Hepatocyte (in vitro differentiated cells): ENCODE data around the gene CREBBP. TPM values are rescaled to one million over a fixed set of nuclear protein-coding genes. Genes with fewer than 3 reads are reported as not detected.

Source experiments
- DNase-seq: peaks from one replicate; pipeline ENCODE4 v3.0.0-alpha.2; 2016; ENCODE audit warnings: low spot score
- H2AFZ ChIP-seq: fragments of 200-600 bp; sonication (generic); 2 replicates; pipeline ENCODE4 v1.6.0; 2016; ENCODE audit warnings: antibody characterized with exemption, mild to moderate bottlenecking
- H3K27ac ChIP-seq: fragments of 200-600 bp; sonication (generic); 2 replicates; pipeline ENCODE4 v1.5.1; 2016; ENCODE audit warnings: mild to moderate bottlenecking
- H3K27me3 ChIP-seq: fragments of 200-600 bp; sonication (generic); 2 replicates; pipeline ENCODE4 v1.6.1; 2016
- H3K36me3 ChIP-seq: fragments of 200-600 bp; sonication (generic); replicated peaks from 2 replicates; pipeline ENCODE4 v1.5.1; 2016; ENCODE audit warnings: low read depth; ENCODE audit not compliant: insufficient read depth
- H3K4me1 ChIP-seq: fragments of 200-600 bp; sonication (generic); 2 replicates; pipeline ENCODE4 v1.5.1; 2016; ENCODE audit warnings: mild to moderate bottlenecking, moderate library complexity; ENCODE audit not compliant: insufficient read depth
- H3K4me2 ChIP-seq: fragments of 200-600 bp; sonication (generic); 2 replicates; pipeline ENCODE4 v1.6.0; 2016
- H3K4me3 ChIP-seq: fragments of 200-600 bp; sonication (generic); 2 replicates; pipeline ENCODE4 v1.5.1; 2016; ENCODE audit warnings: mild to moderate bottlenecking
- H3K79me2 ChIP-seq: fragments of 200-600 bp; sonication (generic); 2 replicates; pipeline ENCODE4 v1.6.0; 2017; ENCODE audit warnings: mild to moderate bottlenecking
- H3K9me2 ChIP-seq: fragments of 200-600 bp; sonication (generic); replicated peaks from 2 replicates; pipeline ENCODE4 v1.6.0; 2017; ENCODE audit warnings: mild to moderate bottlenecking; ENCODE audit not compliant: insufficient read depth
- H3K9me3 ChIP-seq: fragments of 200-600 bp; sonication (generic); 2 replicates; pipeline ENCODE4 v1.5.1; 2016; ENCODE audit warnings: low read depth, mild to moderate bottlenecking
- H4K20me1 ChIP-seq: fragments of 200-600 bp; sonication (generic); 2 replicates; pipeline ENCODE4 v1.6.0; 2016; ENCODE audit warnings: mild to moderate bottlenecking; ENCODE audit not compliant: insufficient read depth, poor library complexity, severe bottlenecking
- CTCF ChIP-seq: fragments of 200-600 bp; sonication (generic); IDR thresholded peaks from 2 replicates; pipeline ENCODE4 v1.5.1; 2016; ENCODE audit warnings: antibody characterized with exemption, mild to moderate bottlenecking; ENCODE audit not compliant: poor library complexity
- EZH2 ChIP-seq: fragments of 200-600 bp; sonication (generic); IDR thresholded peaks from 2 replicates; pipeline ENCODE4 v1.6.1; 2016; ENCODE audit warnings: antibody characterized with exemption, mild to moderate bottlenecking, borderline replicate concordance
- EZH2phosphoT487 ChIP-seq: fragments of 200-600 bp; sonication (generic); IDR thresholded peaks from one replicate; pipeline ENCODE4 v1.6.1; 2018; ENCODE audit warnings: antibody characterized with exemption, mild to moderate bottlenecking, low read depth, moderate library complexity; ENCODE audit not compliant: unreplicated experiment, severe bottlenecking
- WGBS: methylation state at CpG from one replicate; pipeline ENCODE4 v1.1.6; 2016; ENCODE audit warnings: low lambda C conversion rate; ENCODE audit errors: missing lambda C conversion rate; 5-methylcytosine and 5-hydroxymethylcytosine counted together
- polyA plus RNA-seq: library from polyadenylated mRNA; unstranded; fragments of >200 nt; fragmentation: Nextera tagmentation; extraction: Ambion mirVana; gene quantifications from 2 replicates; pipeline ENCODE4 v1.2.1, GENCODE V29; 2016
- total RNA-seq: library from RNA; depleted of rRNA; stranded (reverse); fragments of >200 nt; gene quantifications from 2 replicates; pipeline ENCODE4 v1.2.3, GENCODE V29; 2014

Gene CREBBP
- total and polyA plus RNA-seq, 2 experiments from 2014 or later, result 18.9 to 31.5 TPM

- Histone ChIP-seq H3K4me1 (no peaks in the 10 kb centered on the region), H3K9me2 (no peaks in the 10 kb centered on the region), H3K27me3 (no peaks in the 10 kb centered on the region), H3K79me2 (no peaks in the 10 kb centered on the region), H3K9me3 (no peaks in the 10 kb centered on the region), H3K27ac (no peak overlapping the region), H3K4me3 (no peak overlapping the region), H4K20me1 (no peaks in the 10 kb centered on the region), H3K36me3 (no peaks in the 10 kb centered on the region), H3K4me2 (no peak overlapping the region), H2AFZ (no peak overlapping the region)
- no peak for DNase-seq
- TF ChIP-seq EZH2 (no peak), CTCF (no peak), EZH2phosphoT487 (no peak)
- 96% methylated on average over 28 of the region's 33 CpGs for WGBS
Observed at GRCh38 chr16:3726021-3726687, 154.4 kb downstream of the CREBBP start.

- H3K9me3 ChIP-seq, result no peaks in the 10 kb centered on the region
- no peaks in the 10 kb centered on the region for H3K9me2 ChIP-seq
- WGBS, result 90% methylated on average over 8 of the region's 8 CpGs
- H3K4me2 ChIP-seq, result no peak overlapping the region
- H3K4me1 ChIP-seq, result no peaks in the 10 kb centered on the region
- H2AFZ ChIP-seq, result no peak overlapping the region
- TF ChIP-seq CTCF, result no peak
- H3K27ac ChIP-seq, result no peak overlapping the region
- H4K20me1 ChIP-seq, result no peaks in the 10 kb centered on the region
- no peaks in the 10 kb centered on the region for H3K27me3 ChIP-seq
- DNase-seq, result no peak
- H3K79me2 ChIP-seq, result no peaks in the 10 kb centered on the region
- H3K4me3 ChIP-seq, result no peak overlapping the region
- H3K36me3 ChIP-seq, result no peaks in the 10 kb centered on the region
Observed at GRCh38 chr16:3725276-3725675, 155.2 kb downstream of the CREBBP start.

- no peaks in the 10 kb centered on the region for H3K36me3 ChIP-seq
- no peak for DNase-seq
Observed at GRCh38 chr16:3722508-3722907, 158.0 kb downstream of the CREBBP start.

More at GRCh38 chr16:3722508-3722907, 158.0 kb downstream of the CREBBP start:
- TF ChIP-seq EZH2phosphoT487 (no peak), EZH2 (no peak), CTCF (no peak)
- H3K9me3 ChIP-seq, result no peaks in the 10 kb centered on the region
- no peaks in the 10 kb centered on the region for H3K27me3 ChIP-seq
- no peaks in the 10 kb centered on the region for H4K20me1 ChIP-seq
- peaks cover 7% of the 10 kb centered on the region for H3K4me1 ChIP-seq
- no peak overlapping the region for H3K4me2 ChIP-seq
- no peak overlapping the region for H2AFZ ChIP-seq
- no peak overlapping the region for H3K27ac ChIP-seq
- H3K79me2 ChIP-seq, result no peaks in the 10 kb centered on the region
- H3K4me3 ChIP-seq, result no peak overlapping the region
- WGBS, result 98% methylated on average over 10 of the region's 10 CpGs
- no peaks in the 10 kb centered on the region for H3K9me2 ChIP-seq
